ENCODE results near the gene RNF138.
A peak's percentile ranks its signal among the peaks of the same experiment; 100 is the strongest.
"Not testable (repeated sequence)": the region's sequence is repeated elsewhere in the genome, so short reads cannot be mapped to it uniquely, and the experiment has no call there.

RNF138 gene, protein sequence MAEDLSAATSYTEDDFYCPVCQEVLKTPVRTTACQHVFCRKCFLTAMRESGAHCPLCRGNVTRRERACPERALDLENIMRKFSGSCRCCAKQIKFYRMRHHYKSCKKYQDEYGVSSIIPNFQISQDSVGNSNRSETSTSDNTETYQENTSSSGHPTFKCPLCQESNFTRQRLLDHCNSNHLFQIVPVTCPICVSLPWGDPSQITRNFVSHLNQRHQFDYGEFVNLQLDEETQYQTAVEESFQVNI

DNA sequence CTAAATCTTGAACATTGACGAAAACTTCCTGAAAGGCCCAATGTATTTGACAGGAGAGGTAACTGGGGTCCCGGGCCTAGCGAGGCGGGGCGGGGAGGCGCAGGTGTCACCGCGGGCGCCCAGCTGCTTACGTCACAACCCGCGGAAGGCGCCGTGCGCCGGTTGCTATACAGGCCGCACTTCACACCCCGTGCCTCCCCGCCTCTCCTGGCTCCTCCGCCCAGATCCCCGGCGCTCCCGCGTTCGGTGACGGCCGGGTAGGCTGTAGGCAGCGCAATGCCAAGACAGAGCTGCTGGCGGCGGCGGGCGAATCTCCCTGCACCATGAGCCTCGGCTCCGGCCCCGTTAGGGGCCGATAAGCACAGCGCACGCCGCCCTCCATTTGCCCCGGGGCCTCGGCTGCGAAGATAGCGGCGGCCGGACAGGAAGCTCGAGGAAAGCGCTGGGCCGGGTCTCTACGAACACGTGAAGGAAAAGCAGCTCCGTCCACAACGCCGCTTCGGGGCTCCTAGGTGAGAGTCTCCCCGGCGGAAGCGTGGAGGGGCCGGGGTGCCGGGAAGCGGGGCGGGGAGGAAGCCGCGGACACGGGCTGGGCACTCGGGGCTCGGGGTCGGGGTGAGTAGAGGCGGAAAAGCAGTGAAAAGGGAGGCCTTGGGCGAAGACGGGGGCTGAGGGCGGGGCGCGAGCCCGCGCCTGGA lies at the start of gene RNF138:
Gene RNF138, plus strand, starts transcription at position 151 of the 698 bp plus-strand sequence. CDS start 903 bp downstream, outside the sequence.
- peak; percentile 58 for DNase-seq

DNA sequence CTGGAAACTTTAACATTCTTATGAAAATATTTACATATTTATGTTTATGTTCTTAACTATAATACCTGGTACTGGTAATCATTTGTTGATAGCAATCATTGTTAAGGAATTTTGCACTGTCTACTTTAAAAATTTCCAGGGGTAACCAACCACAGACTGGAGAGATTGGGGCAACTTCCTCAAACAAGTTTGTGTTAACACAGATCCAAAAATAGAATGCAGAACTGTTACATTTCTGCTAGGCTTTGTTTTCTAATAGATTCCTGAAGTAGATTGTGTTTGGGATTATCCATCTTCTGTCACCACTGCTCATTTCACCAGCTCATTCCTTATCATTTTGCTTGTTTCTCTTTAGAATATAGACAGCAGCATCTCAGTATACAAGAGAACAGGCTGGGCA lies 49.3 kb upstream of the RNF138 start:
- no peak for DNase-seq

DNA sequence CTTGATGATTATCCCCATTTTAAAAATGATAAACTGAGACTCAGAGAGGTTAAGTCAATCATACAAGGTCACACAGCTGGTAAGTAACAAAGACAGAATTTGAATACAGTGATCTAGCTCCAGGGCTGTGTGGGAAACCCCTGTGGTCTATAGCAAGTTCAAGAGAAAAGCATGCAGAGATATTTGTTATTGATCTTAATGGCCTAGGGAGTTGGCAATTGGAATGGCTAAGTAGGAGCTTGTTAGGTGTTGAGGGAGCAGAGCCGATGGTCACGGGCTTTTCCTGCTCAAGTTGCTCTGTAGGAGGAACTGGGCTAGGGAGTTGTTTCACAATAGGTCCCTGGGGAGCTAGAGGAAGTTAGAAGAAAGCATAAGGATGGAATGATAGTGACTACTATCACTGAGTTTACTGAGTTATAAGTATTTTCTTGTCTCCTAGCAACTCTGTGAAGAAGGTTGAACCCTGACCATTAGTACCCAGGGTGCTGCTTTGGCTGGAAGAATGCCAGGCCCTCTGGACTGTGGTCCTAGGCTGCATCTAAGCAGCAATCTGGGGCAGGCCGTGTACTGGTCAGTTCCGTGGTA lies 43.1 kb upstream of the RNF138 start:
- no peak for DNase-seq

DNA sequence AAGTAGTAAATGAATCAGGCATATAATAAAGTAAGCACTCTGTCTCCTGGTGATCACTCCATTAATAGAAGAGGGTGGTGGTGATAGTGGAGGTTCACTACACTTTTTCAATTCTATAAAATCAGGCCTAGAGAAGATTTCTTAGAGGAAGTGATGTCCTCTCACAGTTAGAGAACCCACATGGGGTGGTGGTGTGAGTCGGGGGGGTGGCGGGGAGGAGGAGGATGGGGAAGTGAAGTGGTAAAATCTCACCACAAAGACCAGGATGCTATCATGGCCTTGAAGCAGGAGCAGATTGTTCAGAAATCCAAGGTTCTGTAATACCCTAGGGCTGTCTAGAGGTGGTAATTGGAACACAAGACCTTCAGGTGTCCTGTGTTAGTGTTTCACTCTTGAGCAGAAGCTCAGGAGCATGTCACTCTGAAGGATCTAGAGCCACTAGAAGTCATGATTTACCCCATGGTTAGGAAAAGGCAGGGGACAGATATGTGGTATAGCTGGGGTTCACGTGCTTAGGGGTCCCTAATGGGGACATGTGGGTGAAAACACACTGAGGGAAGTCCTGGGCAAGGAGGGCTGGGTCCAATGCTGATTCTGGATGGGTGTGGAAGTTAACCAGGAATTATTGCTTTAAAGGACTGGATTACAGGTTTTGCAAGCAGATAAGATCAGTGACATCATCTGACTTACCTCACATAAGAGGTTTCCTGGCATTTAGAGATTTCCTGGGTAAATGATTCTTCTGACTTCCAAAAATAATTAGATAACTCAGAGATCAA lies 42.1 kb upstream of the RNF138 start:
- DNase-seq: no peak

DNA sequence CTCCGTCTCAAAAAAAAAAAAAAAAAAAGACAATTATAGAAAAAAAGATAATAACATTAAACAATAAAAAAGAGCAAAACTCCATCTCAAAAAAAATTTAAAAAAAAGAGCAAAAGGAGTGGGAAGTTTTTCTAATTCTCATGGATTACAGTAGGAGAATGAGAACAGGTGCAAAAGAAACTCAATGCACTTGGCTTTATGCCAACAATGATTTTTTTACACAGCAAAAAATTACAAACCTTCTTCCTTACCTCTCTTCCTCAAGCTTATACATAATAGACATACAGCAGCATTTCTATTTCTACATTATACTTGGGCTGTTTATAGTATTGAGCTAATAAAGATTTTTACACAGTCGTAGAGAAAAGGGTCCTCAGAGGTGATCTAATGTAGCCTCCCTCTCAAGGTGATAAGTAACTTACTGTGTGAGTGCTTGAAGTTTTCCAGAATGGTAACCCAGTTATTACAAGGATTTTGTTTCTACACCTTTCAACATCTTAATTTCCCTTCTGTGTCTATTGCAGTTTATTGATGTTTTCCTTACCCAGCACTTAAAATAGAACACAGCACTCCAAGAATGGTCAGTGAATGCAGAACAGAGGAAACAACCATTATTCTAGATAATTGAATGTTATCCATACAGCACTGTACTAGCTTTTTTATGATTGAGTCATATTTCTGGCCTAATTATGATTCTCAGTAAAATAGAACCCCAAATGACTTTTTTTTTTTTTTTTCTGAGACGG lies 34.9 kb upstream of the RNF138 start:
- DNase-seq: no peak

DNA sequence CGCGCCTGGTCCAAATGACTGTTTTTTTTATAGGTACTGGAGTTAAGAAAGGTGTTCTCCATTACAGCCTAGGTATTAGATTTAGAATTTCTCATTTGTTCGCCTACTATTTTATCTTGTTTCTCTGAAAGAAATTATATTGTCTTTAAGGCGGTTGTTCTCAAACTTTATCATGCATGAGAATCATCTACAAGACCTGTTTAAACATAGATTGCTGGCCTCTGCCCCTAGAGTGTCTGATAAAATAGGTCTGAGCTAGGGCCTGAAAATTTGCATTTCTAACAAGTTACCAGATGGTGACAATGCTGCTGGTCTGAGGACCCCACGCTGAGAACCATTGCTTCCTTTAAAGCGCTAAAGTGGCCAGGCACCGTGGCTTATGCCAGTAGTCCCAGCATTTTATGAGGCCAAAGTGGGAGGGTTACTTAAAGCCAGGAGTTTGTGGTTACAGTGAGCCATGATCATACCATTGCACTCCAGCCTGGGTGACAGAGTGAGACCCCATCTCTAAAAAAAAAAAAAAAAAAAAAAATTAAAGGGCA lies 34.0 kb upstream of the RNF138 start:
- no peak for DNase-seq

DNA sequence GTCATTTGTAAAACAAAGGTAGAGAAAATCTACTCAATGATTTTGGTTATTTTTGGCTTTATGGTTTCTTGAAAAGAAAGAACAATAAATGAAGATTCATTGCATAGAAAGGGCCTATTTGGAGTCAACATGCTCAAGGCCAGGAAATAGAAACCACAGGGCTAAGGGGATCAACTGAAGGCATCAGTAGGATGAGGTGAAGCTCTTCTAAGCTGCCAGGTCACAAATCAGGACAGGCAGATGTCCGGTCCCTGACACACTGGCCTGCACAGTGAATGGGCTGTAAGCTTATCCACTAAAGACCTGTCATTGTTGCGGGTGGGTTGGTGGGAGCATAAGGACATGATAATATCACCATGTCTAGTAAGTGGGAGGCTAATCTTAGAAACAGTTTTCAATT lies 31.6 kb upstream of the RNF138 start:
- DNase-seq: no peak

DNA sequence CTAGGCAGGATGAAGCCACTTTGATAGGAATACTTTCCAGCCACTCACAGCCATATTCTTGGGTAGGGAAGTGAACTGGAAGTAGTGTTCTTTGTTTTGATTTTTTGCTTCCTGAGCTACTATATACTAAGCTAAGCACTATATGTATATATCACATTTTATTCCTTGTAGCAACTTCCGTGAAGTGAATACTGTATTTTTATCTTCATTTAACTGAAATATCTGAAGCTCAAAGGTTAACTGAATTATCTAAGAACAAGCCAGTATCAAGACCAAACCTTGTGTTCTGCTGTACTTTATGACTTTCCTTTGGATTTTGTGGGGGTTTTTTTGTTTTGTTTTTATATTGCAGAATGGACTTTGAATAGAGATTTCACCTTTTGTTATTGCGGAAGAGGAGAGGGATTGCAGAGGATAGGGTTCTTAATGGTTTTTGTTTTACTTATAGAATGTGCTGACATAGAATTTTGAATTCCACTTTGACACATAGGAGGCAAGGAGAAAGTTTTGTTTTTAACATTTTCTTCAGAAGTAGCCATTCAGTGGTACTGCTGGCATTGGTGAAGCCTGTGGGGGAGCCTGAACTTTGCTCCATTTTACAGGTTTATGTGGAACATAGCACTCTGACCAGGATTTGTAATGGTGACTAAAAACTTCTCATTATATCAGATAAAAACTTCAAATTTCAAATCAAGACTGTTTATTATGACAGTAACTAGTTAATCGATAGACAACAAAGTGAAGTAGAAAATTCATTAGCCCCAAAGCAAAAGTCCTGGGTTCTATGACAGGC lies 24.1 kb upstream of the RNF138 start:
- DNase-seq: no peak

DNA sequence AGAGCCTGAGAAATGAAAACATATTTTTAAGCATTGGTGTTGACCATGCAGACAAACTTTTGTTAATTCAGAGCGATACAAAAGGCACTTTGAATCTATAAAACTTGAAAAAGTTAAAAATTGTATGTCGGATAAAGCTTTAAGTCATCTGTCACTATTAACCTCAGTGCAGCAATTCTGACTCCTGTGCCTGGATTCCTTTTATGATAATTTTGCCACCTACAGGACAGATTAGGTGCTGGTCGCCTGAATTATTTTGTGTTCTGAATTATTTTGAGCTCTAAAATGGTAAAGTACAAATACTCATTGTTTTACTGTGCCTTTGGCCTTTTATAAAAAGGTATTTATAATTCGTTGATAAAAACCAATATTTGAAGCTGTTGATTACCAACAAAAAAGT lies 19.4 kb upstream of the RNF138 start:
- DNase-seq: no peak

DNA sequence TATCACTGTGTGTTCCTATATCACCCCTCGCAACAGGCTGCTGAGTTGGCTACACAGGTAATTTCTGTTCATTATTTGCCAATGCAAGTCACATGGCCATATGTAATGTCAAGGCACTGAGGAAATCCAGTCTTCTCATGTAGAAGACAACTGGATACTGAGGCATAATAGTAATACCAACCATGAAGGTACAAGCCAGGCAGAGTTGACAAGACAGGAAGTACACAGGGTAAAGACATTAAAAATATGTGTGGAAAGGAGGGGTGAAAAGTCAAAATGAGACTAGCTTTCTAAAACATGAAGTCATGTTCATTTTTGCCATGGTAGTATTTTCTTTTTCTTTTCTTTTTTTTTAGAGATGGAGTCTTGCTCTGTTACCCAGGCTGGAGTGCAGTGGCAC lies 17.5 kb upstream of the RNF138 start:
- no peak for DNase-seq

DNA sequence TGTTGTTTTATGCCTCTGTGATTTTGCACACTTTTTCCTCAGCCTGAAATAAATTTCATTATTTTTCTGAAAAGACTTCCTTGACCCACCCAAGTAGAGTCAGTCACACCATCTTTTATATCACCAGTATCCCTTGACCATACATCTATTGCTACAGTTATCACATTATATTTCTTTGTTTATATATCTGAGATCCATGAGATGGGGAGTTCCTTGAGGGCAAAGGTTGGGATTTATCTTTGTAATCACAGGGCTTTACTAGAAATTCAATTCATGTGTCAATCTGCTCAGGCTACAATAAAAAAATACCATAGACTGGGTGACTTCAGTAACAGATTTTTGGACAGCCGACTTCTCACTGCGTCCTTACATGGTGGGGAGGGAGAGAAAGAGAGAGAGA lies 12.8 kb upstream of the RNF138 start:
- no peak for DNase-seq

DNA sequence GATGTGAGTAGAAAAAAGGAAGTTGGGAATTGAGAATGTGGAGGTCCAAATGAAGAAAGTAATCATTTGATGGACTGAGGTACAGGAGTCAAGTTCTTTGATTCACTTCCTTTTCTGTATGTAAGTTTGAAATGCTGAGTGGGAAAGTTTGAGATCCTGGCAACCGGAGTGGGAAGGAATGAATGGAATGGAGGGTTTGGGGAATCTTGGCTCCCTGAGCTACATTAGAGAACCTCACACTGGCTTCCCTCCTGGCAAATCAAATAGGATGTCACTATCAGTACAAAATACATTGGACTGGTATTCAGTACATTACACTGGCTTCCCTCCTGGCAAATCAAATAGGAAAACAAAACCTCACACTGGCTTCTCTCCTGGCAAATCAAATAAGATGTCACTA lies 9.8 kb upstream of the RNF138 start:
- no peak for DNase-seq

DNA sequence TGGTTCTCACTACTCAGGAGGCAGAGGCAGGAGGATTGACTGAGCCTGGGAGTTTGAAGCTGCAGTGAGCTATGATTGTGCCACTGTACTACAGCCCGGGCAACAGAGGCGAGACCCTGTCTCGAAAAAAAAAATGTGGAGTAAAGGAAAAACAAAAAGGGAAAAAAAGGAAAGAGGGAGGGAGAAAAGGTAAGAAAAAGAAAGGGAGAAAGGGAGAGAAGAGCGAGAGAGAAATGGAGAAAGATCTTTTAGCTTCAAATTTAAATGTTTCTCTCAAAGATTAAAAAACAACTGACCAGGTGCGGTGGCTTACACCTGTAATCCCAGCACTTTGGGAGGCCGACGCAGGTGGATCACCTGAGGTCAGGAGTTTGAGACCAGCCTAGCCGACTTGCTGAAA lies 7.9 kb upstream of the RNF138 start:
- no peak for DNase-seq

DNA sequence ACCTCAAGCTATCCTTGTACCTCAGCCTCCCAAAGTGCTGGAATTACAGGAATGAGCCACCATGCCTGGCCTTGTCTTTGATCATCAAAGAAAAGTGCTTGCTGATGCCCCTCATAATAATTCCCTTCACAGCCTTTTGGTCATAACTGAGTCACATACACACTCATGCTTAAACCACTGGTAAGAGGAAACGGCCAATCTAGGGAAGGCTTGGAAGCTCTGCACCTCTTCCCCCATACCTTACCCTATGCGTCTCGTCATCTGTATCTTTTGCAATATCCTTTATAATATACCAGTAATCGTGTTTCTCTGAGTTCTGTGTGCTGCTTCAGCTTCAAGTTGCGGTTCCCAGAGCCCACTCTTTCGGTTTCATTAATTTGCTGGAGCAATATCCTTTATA lies 4.8 kb upstream of the RNF138 start:
- no peak for DNase-seq

DNA sequence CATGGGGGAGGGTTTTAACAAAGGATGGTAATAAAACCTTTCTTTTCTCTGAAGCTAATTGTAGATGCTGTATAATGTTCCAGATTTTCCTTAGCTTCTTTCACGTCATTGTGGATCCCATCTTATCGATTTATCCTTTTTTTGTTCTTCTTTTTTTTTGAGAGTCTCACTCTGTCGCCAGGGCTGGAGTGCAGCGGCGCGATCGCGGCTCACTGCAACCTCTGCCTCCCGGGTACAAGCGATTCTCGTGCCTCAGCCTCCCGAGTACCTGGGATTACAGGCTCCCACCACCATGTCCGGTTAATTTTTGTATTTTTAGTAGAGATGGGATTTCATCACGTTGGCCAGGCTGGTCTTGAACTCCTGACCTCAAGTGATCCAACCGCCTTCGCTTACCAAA lies 843 bp upstream of the RNF138 start:
- not testable (repeated sequence) for DNase-seq

DNA sequence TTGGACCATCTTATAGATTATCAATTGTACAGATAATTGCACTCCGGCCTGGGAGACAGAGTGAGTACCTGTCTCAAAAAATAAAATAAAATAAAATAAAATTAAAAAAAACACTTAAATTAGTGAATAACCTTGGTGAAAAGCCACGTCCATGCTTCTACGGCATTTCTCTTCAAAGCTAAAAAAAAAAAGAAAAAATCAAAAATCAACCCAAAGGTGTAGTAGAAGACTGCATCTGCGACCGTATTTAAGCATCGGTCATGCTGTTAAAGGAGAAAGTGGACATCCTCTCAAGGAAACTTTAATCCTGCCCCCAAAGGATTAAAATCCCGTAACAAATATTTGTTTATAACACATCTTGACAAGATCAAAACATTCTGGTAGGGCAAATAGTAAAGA lies 350 bp upstream of the RNF138 start:
- DNase-seq: no peak

DNA sequence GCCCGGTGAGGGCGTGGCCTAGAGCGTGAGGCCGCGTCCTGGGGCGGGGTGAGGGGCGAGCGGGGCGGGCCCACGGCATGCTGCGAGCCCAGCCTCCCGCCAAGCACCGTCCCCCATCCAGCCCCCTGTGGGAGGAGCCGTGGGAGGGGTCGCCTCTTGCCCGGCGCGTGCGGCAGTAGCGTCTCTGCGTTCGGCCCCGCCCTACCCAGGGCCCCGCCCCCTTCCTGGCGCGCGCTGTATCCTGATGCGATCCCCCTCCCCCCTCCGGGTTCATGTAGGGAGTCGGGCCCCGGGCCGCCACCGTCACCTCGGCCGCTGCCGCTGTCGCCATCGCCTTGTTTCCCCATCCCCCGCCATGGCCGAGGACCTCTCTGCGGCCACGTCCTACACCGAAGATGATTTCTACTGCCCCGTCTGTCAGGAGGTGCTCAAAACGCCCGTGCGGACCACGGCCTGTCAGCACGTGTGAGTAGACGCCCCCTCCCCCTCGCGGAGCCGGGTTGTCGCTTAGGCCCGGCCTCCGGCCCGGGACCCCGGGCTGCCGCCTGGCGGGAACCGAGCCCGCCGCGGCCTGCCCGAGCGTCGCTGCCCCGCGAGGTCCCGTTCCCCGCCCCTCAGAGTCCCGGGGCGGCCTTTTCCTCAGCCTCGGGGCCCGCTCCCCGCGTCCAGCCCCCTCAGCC lies 888 bp downstream of the RNF138 start:
- DNase-seq: peak; percentile 94

DNA sequence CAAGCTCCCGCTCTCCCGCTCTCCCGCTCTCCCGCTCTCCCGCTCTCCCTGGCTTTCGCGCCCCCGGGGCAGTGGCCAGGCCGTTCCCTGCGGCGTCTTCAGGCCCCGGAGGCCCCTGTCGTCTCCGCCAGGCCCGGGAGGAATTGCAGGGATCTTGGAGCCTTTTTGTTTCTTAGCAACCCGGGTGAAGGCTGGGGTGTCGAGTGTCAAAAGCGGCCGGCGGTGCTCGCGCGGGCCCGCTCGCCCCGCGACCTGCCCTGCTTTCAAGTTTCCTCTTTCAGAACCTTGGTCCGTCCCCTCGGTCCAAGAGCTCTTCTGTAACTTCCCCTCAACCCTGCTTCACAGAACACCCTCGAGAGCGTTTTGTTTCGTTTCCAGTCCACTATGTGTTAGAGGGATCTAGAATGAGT lies 1.4 kb downstream of the RNF138 start:
- no peak for DNase-seq

DNA sequence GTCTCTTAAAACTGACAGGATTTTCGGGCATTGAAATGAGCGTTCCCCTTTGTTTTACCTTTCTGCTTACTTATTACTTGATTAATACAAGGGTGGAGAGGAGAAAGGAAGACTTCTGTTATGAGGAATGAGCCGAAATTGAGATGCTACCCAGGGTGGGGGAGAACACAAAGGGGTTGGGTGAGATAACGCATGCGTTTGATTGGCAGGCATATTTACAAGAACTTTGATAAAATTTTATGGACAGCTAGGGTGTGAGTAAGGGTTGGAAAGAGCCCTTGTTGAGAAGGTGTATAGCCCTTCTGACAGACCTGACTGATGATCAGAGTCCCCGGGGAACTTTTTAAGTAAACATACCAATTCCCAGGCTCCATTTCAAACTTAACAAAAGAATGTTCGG lies 1.8 kb downstream of the RNF138 start:
- DNase-seq: no peak

DNA sequence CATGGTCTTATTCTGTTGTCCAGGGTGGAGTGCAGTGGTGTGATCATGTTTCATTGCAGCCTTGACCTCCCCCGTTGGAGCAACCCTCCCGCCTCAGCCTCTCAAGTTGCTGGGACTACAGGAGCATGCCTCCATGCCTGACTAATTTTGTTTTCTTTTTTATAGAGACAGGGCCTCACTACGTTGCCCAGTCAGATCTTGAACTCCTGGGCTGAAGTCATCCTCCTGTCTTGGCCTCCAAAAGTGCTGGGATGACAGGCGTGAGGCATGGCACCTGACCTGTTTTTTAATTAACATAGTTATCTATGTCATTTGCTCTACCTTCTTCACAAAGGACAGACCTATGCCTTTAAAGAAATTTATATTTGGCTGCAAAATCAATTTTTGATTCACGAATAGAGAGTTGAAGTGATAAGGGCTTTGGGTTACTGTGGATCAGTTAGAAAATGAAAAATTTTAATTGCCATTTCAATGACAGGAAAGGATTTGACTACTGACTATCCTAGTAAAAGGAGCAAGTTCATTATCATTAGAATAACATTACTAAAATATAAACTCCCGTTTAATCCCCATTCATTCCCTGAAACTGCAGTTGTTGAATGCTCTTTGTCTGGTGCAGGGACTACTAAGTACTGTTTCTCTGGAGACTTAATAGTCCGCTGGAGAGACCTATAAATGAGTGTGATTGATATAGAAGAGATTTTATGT lies 3.7 kb downstream of the RNF138 start:
- DNase-seq: no peak

DNA sequence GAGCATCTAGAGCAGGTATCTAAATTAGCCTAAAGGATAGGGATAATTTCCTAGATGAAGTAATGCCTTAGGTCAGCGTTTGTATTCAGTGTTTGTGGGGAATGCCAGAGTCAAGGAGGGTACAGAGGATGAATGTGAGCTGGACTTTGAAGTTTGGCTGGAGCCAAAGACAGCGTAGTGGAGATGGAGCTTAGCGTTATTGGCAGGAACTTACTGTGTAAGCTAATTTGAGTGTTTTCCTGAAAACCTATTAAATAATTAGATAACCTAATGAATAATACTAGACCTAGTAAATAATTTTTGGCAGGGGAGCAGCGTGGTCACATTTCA lies 4.2 kb downstream of the RNF138 start:
- no peak for DNase-seq

All from NCI-H1048 (cell line).